Measurements from ENCODE around the gene TLE2. TPM values are rescaled to one million over a fixed set of nuclear protein-coding genes. Genes with fewer than 3 reads are reported as not detected.
"Not testable (repeated sequence)": the region's sequence is repeated elsewhere in the genome, so short reads cannot be mapped to it uniquely, and the experiment has no call there.

Gene TLE2
- total RNA-seq, 1 experiment from 2014 or later = 1.9 TPM

- no peak for DNase-seq (ENCODE audit: extremely low read depth, low read depth)
These were observed 40.5 kb downstream of the TLE2 start for GRCh38 chr19:2988568-2988967.

GRCh38 chr19:2987797-2988196 is 41.3 kb downstream of the TLE2 start:
- no peak for DNase-seq (ENCODE audit: extremely low read depth, low read depth)

GRCh38 chr19:2986951-2987524 is 42.0 kb downstream of the TLE2 start:
- no peak for DNase-seq (ENCODE audit: extremely low read depth, low read depth)

GRCh38 chr19:2984215-2984528 is 44.9 kb downstream of the TLE2 start:
- DNase-seq (ENCODE audit: extremely low read depth, low read depth) = no peak

- DNase-seq (ENCODE audit: extremely low read depth, low read depth) = peak; percentile 31
These were observed 45.5 kb downstream of the TLE2 start for GRCh38 chr19:2983351-2984214.

GRCh38 chr19:2982983-2983350 is 46.1 kb downstream of the TLE2 start:
- DNase-seq (ENCODE audit: extremely low read depth, low read depth) = no peak

- no peak for DNase-seq (ENCODE audit: extremely low read depth, low read depth)
These were observed 46.5 kb downstream of the TLE2 start for GRCh38 chr19:2982561-2982960.

- no peak for DNase-seq (ENCODE audit: extremely low read depth, low read depth)
These were observed 47.2 kb downstream of the TLE2 start for GRCh38 chr19:2981898-2982297.

- DNase-seq (ENCODE audit: extremely low read depth, low read depth) = no peak
These were observed 50.3 kb downstream of the TLE2 start for GRCh38 chr19:2978772-2979171.

GRCh38 chr19:2978166-2978767 is 50.8 kb downstream of the TLE2 start:
- DNase-seq (ENCODE audit: extremely low read depth, low read depth) = no peak

- no peak for DNase-seq (ENCODE audit: extremely low read depth, low read depth)
These were observed 51.3 kb downstream of the TLE2 start for GRCh38 chr19:2977746-2978138.

- DNase-seq (ENCODE audit: extremely low read depth, low read depth) = peak; percentile 90
These were observed 51.9 kb downstream of the TLE2 start, which contains the start of gene TLE6 for GRCh38 chr19:2977001-2977745. Gene TLE6, plus strand, starts transcription at chr19:2977564. Its CDS starts 670 bp downstream, at chr19:2978234.

GRCh38 chr19:2976609-2977000 is 52.5 kb downstream of the TLE2 start:
- DNase-seq (ENCODE audit: extremely low read depth, low read depth) = no peak

- no peak for DNase-seq (ENCODE audit: extremely low read depth, low read depth)
These were observed 54.6 kb downstream of the TLE2 start for GRCh38 chr19:2974342-2975041.

GRCh38 chr19:2973229-2973628 is 55.9 kb downstream of the TLE2 start:
- no peak for DNase-seq (ENCODE audit: extremely low read depth, low read depth)

GRCh38 chr19:2970201-2970835 is 58.8 kb downstream of the TLE2 start:
- DNase-seq (ENCODE audit: extremely low read depth, low read depth) = no peak

GRCh38 chr19:2969104-2969504 is 60.0 kb downstream of the TLE2 start:
- DNase-seq (ENCODE audit: extremely low read depth, low read depth) = no peak

GRCh38 chr19:2967972-2968371 is 61.1 kb downstream of the TLE2 start:
- no peak for DNase-seq (ENCODE audit: extremely low read depth, low read depth)

GRCh38 chr19:2964874-2965273 is 64.2 kb downstream of the TLE2 start:
- no peak for DNase-seq (ENCODE audit: extremely low read depth, low read depth)

- DNase-seq (ENCODE audit: extremely low read depth, low read depth) = not testable (repeated sequence)
These were observed 65.4 kb downstream of the TLE2 start for GRCh38 chr19:2963631-2964030.
